ENCODE results near the gene ZCCHC14. TPM values are rescaled to one million over a fixed set of nuclear protein-coding genes. Genes with fewer than 3 reads are reported as not detected.
A peak's percentile ranks its signal among the peaks of the same experiment; 100 is the strongest.

ZCCHC14 gene
- total RNA-seq, 1 donor, result 8.2 TPM

DNA sequence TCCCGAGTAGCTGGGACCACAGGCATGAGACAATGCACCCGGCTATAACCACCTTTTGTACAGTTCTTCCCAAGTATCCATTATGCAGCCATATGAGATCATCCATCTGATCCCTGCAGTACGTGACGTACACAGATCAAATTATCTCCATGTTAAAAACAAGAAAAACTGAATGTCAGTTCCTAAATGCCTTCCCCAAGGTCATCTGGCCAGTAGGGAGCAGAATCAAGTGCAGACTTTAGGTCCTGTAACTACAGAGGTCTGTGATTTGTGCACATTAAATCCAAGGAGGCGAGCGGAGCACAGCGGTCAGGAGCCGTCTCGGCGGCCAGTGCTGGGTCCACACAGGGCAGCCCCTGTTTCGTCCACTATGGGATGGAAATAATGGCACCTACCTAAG is 23.7 kb downstream of the ZCCHC14 start:
- DNase-seq (ENCODE audit: low read depth), result no peak
- TF ChIP-seq CTCF (IDR thresholded peaks at IDR 0.05; ENCODE audit: insufficient read depth, low read depth, low read length), result no peak
- H3K4me3 ChIP-seq (ENCODE audit: low read depth, low read length), result no peak overlapping the region

GRCh38 chr16:87468550-87468949 is 24.3 kb downstream of the ZCCHC14 start:
- DNase-seq (ENCODE audit: low read depth), result no peak
- no peak for TF ChIP-seq CTCF (IDR thresholded peaks at IDR 0.05; ENCODE audit: insufficient read depth, low read depth, low read length)
- no peak overlapping the region for H3K4me3 ChIP-seq (ENCODE audit: low read depth, low read length)

- no peak for DNase-seq (ENCODE audit: low read depth)
- H3K4me3 ChIP-seq (ENCODE audit: low read depth, low read length), result no peak overlapping the region
- no peak for TF ChIP-seq CTCF (IDR thresholded peaks at IDR 0.05; ENCODE audit: insufficient read depth, low read depth, low read length)
These were observed 25.8 kb downstream of the ZCCHC14 start for GRCh38 chr16:87466975-87467501.

GRCh38 chr16:87465879-87466278 is 26.9 kb downstream of the ZCCHC14 start:
- H3K4me3 ChIP-seq (ENCODE audit: low read depth, low read length), result no peak overlapping the region
- DNase-seq (ENCODE audit: low read depth), result no peak
- no peak for TF ChIP-seq CTCF (IDR thresholded peaks at IDR 0.05; ENCODE audit: insufficient read depth, low read depth, low read length)

DNA sequence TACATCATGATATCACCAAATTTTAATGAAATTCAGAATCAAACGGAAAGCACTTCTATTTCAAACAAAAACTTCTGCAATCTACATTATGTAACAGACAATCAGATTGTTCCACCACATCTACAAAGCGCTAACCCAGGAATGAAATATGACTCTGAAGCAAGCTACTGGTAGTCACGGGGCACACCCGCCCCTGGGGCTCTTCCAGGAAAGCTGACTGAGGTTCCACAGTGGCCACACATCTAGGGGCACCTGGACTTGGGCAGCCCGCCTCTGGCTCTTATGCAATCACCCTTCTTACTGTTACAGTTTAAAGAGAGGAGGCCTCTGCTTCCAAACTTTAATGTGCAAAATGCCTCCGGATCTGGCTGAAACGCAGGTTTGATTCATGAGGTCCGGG is 27.5 kb downstream of the ZCCHC14 start:
- no peak for TF ChIP-seq CTCF (IDR thresholded peaks at IDR 0.05; ENCODE audit: insufficient read depth, low read depth, low read length)
- peak overlapping the region; percentile 41 for H3K4me3 ChIP-seq (ENCODE audit: low read depth, low read length)

DNA sequence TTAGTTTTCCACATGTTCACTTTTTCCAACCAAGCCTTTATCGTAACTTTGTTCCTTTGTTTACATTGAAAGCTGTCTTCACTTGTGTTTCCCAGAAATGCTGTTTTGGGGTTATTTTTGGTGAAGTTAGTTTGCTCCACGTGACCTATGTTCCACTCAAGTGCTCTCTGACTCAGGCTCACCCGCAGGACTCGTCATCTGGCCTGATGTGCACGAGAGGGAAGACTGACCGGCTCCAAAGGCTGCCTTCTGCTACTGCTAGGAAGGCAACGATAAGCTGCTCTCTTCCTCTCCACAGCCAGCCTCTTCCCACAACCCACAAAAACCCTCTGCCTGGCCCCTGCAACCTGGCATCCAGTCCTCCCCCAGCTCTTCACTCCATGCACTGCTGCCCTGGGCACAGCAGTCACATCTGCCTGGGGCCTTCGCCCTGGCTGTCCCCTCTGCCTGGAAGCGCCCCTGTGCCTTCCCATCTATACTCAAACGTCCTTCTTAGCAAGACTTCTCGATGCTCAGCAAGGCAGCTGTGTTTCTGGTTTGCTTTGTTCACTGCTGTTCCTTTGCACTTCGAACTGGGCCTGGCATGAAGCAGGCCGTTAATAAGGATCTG is 28.0 kb downstream of the ZCCHC14 start:
- peak overlapping the region; percentile 41 for H3K4me3 ChIP-seq (ENCODE audit: low read depth, low read length)
- peak; percentile 99 for DNase-seq (ENCODE audit: low read depth)
- no peak for TF ChIP-seq CTCF (IDR thresholded peaks at IDR 0.05; ENCODE audit: insufficient read depth, low read depth, low read length)

More for the DNA sequence above, 27.5 kb downstream of the ZCCHC14 start:
- peak; percentile 97 for DNase-seq (ENCODE audit: low read depth)

Measured in fibroblast of villous mesenchyme (primary cell).